Renal cortex interstitium (tissue), 15 donors: Measurements from ENCODE around the gene MYB. TPM values are rescaled to one million over a fixed set of nuclear protein-coding genes. Genes with fewer than 3 reads are reported as not detected.
"Not testable (repeated sequence)": the region's sequence is repeated elsewhere in the genome, so short reads cannot be mapped to it uniquely, and the experiment has no call there.

Source experiments
- DNase-seq, 11 donors: peaks; one replicate each; pipeline ENCODE4 v3.0.0-alpha.2; 2013; ENCODE audit warnings: low read depth in 9 of 11, low spot score in 4 of 11; ENCODE audit errors: extremely low read depth in 1 of 11
- long read RNA-seq, 16 experiments: transcript quantifications; one replicate each; lab custom pipeline, GENCODE V29; 2026
- polyA plus RNA-seq, 3 donors: library from polyadenylated mRNA; unstranded; fragments of 120-200 nt; gene quantifications; one replicate each; pipeline ENCODE4 v1.2.1, GENCODE V29; 2013; ENCODE audit not compliant: insufficient read length in 3 of 3

The MYB gene
- polyA plus RNA-seq: 1 to 10 TPM; 3.9 to 5.5 (median 5.2) TPM
- long read RNA-seq, donor 1: 0 reads
- long read RNA-seq, donor 2, partial matches to known transcripts: 0 of 1 reads
- long read RNA-seq, donor 2, other reads (novel, unspliced or antisense): 0 of 1 reads
- long read RNA-seq, donor 3: 0 reads
- long read RNA-seq, donor 4: 0 reads
- long read RNA-seq, donor 5: 0 reads
- long read RNA-seq, donor 6: 0 reads
- long read RNA-seq, donor 7: 0 reads
- long read RNA-seq, donor 8: 0 reads
- long read RNA-seq, donor 9, partial matches to known transcripts: 0 of 2 reads
- long read RNA-seq, donor 9, other reads (novel, unspliced or antisense): 0 of 2 reads
- long read RNA-seq, donor 10: 0 reads
- long read RNA-seq, donor 11: 0 reads
- long read RNA-seq, donor 12: 0 reads
- long read RNA-seq, donor 13: 0 reads
- long read RNA-seq, donor 14, partial matches to known transcripts: 0 of 1 reads
- long read RNA-seq, donor 14, other reads (novel, unspliced or antisense): 0 of 1 reads
- long read RNA-seq, donor 15: 0 reads
- long read RNA-seq, donor 16, partial matches to known transcripts: 0 of 1 reads
- long read RNA-seq, donor 16, other reads (novel, unspliced or antisense): 0 of 1 reads

DNA sequence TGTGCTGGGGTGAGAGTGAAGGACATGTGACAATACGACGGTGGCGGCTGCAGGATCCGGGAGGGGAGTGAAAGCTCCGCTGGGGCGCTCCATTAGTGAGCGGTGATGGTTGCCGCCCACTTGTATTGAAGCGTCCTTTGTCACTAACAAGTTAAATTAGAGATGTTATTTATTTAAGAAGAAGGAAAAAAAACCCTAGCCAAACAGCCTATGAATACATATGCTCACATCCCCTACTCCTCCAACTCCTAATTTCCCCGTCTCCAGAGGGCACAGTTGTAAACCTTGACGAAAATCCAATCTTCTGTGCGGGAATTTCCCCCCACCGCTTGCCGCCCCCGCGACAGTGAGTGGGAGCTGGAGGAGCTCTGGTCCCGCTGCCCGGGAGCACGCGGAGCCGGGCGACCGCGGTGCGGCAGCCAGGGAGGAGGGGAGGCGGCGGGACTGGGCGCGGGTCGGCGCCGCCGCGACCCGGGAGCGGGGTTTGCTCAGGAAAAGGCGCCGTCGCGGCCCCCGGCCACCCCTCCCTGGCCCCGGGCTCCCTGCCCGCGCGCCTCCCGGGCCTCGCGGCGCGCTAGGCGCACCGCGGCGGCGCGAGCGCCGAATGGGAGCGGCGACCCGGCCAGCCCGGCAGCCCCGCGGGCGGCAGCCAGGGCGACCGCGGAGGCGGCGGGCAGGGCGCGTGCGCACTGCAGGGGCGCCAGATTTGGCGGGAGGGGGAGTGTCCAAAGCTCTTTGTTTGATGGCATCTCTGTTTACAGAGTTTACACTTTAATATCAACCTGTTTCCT lies at the start of gene MYB:
MYB (plus strand) TSS at position 767 of the 791 bp plus-strand sequence. CDS start 206 bp downstream, outside the sequence.
- DNase-seq: peak in 10 of 11 donors; percentile 47 to 66 (median 56)

DNA sequence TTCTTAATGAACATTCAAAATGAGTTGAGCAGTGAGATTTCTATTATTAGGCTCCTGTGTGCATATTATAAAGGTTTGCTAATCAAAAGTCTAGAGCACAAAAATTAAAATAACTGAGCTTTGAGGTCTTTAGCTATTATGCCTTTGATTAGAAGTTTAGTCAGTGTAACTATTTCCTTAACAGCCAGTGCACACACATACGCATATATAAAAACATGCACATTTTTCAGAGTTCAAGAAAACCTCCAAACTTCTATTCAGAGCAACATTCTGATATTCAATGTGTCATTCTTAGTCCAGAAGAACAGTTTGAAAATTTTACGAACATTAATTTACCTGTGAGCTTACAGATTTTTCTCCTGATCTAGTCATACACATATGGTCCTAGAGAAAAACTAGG lies 48.3 kb upstream of the MYB start:
- DNase-seq: no peak

GRCh38 chr6:135135835-135136234 lies 45.3 kb upstream of the MYB start:
- no peak for DNase-seq

DNA sequence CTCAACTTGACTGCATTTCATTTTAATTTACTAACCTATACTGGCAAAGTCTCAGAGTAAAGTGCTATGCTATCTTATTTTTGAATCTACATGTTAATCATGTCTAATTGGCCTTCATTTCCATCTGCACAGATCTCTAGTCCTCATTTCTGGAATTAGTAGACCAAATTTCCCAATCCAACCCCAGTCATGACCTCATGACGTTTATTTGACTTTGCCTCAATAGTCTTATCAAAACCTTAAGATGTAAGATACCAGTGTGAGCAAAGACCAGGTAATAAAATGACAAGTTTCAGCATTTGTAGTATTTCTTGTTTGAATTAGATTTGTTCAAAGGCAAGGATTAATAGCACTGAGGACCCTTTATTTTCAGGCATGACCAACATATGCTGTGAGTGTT lies 43.3 kb upstream of the MYB start:
- DNase-seq: no peak

GRCh38 chr6:135141182-135141581 lies 39.9 kb upstream of the MYB start:
- no peak for DNase-seq

GRCh38 chr6:135141728-135142127 lies 39.4 kb upstream of the MYB start:
- DNase-seq: no peak

DNA sequence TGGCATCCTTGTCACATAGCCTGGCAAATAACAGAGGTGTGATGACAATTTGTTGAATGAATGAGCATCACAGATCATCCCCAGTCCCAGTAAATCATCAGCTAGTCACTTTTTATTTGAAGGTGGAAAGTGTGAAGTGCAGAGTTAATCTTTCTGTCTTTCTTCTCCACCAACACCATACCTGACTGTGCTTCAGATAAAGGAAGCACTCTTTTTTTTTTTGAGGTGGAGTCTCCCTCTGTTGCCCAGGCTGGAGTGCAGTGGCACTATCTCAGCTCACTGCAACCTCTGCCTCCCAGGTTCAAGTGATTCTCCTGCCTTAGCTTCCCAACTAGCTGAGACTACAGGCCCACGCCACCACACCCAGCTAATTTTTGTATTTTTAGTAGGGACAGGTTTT lies 38.9 kb upstream of the MYB start:
- DNase-seq: not testable (repeated sequence)

- no peak for DNase-seq
Measured at GRCh38 chr6:135144673-135145062, 36.4 kb upstream of the MYB start.

DNA sequence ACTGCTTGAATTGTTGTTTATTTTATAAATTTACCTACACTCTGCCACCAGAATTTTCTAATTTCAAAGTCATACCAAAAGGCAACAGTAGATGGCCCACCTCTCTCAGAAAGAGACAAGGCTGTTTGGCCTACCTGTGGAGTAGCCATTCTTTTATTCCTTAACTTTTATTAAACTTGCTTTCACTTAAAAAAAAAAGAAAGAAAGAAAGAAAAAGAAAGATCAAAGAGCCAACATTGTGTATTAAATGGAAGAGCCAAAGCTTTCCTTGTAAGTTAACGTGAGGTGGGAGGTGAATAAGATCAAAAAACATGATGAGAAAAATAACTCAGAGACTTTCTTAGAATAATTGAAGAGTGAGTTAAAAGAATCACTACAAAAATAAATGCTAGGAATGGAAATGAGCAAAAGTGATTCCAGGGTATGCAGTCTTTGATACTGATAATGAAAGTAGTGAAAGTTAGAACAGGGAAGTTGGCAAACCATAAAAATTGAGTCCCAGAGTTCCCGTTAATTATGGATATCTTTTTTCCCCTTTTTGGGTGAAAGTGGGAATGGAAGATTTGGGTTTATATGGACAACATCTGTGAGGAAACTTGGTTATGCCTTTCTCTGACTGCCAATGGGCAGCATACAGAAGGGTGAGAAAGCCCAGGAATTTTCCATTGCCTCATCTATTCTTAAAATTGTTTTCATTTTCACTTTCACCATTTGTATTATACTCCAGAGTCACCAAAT lies 35.9 kb upstream of the MYB start:
- DNase-seq: peak in 3 of 11 donors; percentile 2 to 11 (median 6)

- peak in 2 of 11 donors; percentile 4 to 5 for DNase-seq
Measured at GRCh38 chr6:135146162-135146934, 34.8 kb upstream of the MYB start.

DNA sequence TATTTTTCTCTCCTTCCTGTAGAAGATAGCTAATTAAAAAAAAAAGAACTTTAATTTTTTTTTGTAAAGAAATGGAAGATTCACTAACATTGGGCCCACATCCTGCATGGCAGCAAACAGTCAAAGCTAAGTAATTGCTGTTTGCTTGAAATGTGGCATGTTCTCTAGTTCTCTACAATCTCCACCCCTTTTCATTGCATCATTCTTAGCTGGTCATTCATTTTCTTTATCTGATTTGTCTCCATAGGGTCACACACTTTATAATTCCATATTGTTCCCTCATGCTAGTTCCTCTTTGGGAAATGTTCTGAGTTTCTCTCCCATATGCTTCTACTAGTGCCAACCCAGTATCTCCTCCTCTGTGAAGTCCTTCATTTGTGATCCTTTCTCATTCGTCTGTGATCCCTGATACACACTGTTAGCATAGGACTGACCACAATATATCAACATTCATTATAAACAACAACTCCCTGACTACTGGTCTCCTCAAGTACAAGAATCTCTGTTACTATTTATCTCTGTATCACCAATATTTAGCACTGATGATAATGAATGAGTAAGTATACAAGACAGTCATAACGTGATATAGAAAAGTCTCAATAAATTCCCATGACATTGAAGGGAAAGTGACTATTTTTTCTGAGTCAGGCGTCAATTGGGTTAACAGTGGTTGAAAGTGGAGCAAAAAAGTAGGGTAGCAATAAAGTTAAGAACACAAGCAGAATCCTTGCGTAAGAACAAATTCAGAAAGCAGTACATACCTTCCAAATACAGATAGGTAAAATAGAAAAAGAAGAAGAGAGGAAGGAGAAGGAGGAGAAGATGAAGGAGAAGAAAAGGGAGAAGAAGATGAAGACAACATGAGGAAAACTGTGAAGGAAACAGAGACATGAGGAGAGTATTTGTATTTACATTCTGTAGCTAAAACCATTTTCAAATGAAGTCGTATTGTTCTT lies 33.2 kb upstream of the MYB start:
- DNase-seq: no peak

- no peak for DNase-seq
Measured at GRCh38 chr6:135148889-135149288, 32.2 kb upstream of the MYB start.

DNA sequence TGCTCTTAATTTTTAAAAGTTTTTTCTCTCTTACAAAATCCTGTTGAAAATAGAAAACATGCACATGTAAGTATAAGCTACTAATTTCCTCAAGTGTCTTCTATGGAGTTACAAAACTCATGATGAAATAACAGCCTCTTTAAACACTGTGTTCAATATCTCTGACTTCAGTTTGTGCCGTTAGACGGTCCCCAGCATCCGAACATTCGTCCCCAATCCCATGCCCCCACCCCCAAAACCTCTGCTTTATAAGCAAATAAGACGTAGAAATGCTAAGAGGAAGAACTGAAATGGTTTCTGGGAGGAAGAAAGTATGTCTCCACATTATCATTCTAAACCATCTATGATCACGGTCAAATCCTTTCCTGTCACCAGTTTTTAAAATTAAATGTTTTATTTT lies 31.7 kb upstream of the MYB start:
- no peak for DNase-seq

- DNase-seq: not testable (repeated sequence)
Measured at GRCh38 chr6:135150481-135150880, 30.6 kb upstream of the MYB start.

- not testable (repeated sequence) for DNase-seq
Measured at GRCh38 chr6:135154125-135154524, 27.0 kb upstream of the MYB start.

- no peak for DNase-seq
Measured at GRCh38 chr6:135158397-135158796, 22.7 kb upstream of the MYB start.

DNA sequence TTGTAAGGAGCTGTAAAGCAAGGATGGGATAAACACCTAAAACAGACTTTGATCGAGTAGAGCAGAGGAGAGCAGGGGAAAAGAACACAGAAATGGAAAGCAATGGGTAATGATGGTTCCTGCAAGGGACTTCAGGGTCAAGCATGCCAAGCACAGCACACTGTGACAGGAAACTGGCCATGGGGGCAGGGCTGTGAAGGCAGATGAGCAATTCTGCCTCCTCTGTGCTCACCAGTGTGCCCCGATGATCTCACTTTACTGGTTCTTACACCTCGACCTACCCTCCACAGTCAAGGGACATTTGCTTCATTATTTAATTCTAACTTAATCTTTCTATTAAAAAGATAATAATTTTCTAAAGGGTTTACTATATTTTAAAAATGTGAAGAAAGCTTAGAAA lies 21.6 kb upstream of the MYB start:
- DNase-seq: no peak
